ENCODE data around the gene SLC9A8.

Gene SLC9A8

GRCh38 chr20:49862607-49863200, 50.1 kb downstream of the SLC9A8 start:
- no peak overlapping the region for H3K4me2 ChIP-seq (ENCODE audit: insufficient read depth, low read length)
- peaks cover 32% of the 10 kb centered on the region; the same call in 1 of the 2 replicates for H3K36me3 ChIP-seq (ENCODE audit: insufficient read depth, low read length)
- H3K4me3 ChIP-seq (ENCODE audit: low read depth in 1 of 2, low read length in 2 of 2): no peak overlapping the region
- no peak overlapping the region for H3K9ac ChIP-seq (ENCODE audit: low read depth, low read length)
- H3K4me1 ChIP-seq (ENCODE audit: insufficient read depth, low read length): no peaks in the 10 kb centered on the region
- H3K27me3 ChIP-seq (ENCODE audit: insufficient read depth, low read length, poor library complexity): no peaks in the 10 kb centered on the region
- DNase-seq: no peak
- TF ChIP-seq EZH2 (IDR thresholded peaks at IDR 0.05; ENCODE audit: borderline replicate concordance, low read depth, low read length, severe bottlenecking) (no peak), CTCF (IDR thresholded peaks at IDR 0.05; ENCODE audit: borderline replicate concordance, extremely low read depth, low read length, poor library complexity, severe bottlenecking) (no peak)
- no peaks in the 10 kb centered on the region; the same call in 1 of the 2 replicates for H4K20me1 ChIP-seq (ENCODE audit: insufficient read depth, low read length)
- no peak overlapping the region for H2AFZ ChIP-seq (ENCODE audit: low read depth, low read length)
- H3K9me3 ChIP-seq (ENCODE audit: insufficient read depth, low read length, severe bottlenecking): no peaks in the 10 kb centered on the region
- H3K27ac ChIP-seq (ENCODE audit: low read length): no peak overlapping the region
- no peaks in the 10 kb centered on the region for H3K79me2 ChIP-seq (ENCODE audit: insufficient read depth, low read length)
- ATAC-seq (ENCODE audit: insufficient read depth, low read depth): no peak

- peaks cover 40% of the 10 kb centered on the region; the same call in 1 of the 2 replicates for H3K36me3 ChIP-seq (ENCODE audit: insufficient read depth, low read length)
- no peak for ATAC-seq (ENCODE audit: insufficient read depth, low read depth)
- H3K9me3 ChIP-seq (ENCODE audit: insufficient read depth, low read length, severe bottlenecking): no peaks in the 10 kb centered on the region
- no peak overlapping the region for H3K9ac ChIP-seq (ENCODE audit: low read depth, low read length)
- no peak overlapping the region for H3K4me3 ChIP-seq (ENCODE audit: low read depth in 1 of 2, low read length in 2 of 2)
- H3K27ac ChIP-seq (ENCODE audit: low read length): no peak overlapping the region
- no peaks in the 10 kb centered on the region for H3K4me1 ChIP-seq (ENCODE audit: insufficient read depth, low read length)
- no peaks in the 10 kb centered on the region for H3K79me2 ChIP-seq (ENCODE audit: insufficient read depth, low read length)
- H3K27me3 ChIP-seq (ENCODE audit: insufficient read depth, low read length, poor library complexity): no peaks in the 10 kb centered on the region
- H2AFZ ChIP-seq (ENCODE audit: low read depth, low read length): no peak overlapping the region
- TF ChIP-seq EZH2 (IDR thresholded peaks at IDR 0.05; ENCODE audit: borderline replicate concordance, low read depth, low read length, severe bottlenecking) (no peak), CTCF (IDR thresholded peaks at IDR 0.05; ENCODE audit: borderline replicate concordance, extremely low read depth, low read length, poor library complexity, severe bottlenecking) (no peak)
- no peak overlapping the region for H3K4me2 ChIP-seq (ENCODE audit: insufficient read depth, low read length)
- no peak for DNase-seq
- no peaks in the 10 kb centered on the region; the same call in 1 of the 2 replicates for H4K20me1 ChIP-seq (ENCODE audit: insufficient read depth, low read length)
Measured at GRCh38 chr20:49863666-49864065, 51.0 kb downstream of the SLC9A8 start.

- no peak overlapping the region for H3K27ac ChIP-seq (ENCODE audit: low read length)
- H3K79me2 ChIP-seq (ENCODE audit: insufficient read depth, low read length): no peaks in the 10 kb centered on the region
- no peaks in the 10 kb centered on the region for H3K27me3 ChIP-seq (ENCODE audit: insufficient read depth, low read length, poor library complexity)
- TF ChIP-seq CTCF (IDR thresholded peaks at IDR 0.05; ENCODE audit: borderline replicate concordance, extremely low read depth, low read length, poor library complexity, severe bottlenecking): no peak
- no peak overlapping the region for H3K4me2 ChIP-seq (ENCODE audit: insufficient read depth, low read length)
- no peak overlapping the region for H3K9ac ChIP-seq (ENCODE audit: low read depth, low read length)
- H3K4me3 ChIP-seq (ENCODE audit: low read depth in 1 of 2, low read length in 2 of 2): no peak overlapping the region
- H2AFZ ChIP-seq (ENCODE audit: low read depth, low read length): no peak overlapping the region
- ATAC-seq (ENCODE audit: insufficient read depth, low read depth): no peak
- H3K4me1 ChIP-seq (ENCODE audit: insufficient read depth, low read length): no peaks in the 10 kb centered on the region
- DNase-seq: no peak
- no peaks in the 10 kb centered on the region; the same call in 1 of the 2 replicates for H4K20me1 ChIP-seq (ENCODE audit: insufficient read depth, low read length)
- peaks cover 34% of the 10 kb centered on the region; the same call in 1 of the 2 replicates for H3K36me3 ChIP-seq (ENCODE audit: insufficient read depth, low read length)
- H3K9me3 ChIP-seq (ENCODE audit: insufficient read depth, low read length, severe bottlenecking): no peaks in the 10 kb centered on the region
Measured at GRCh38 chr20:49865559-49865958, 52.9 kb downstream of the SLC9A8 start.
